HL-60 (cell line): Measurements from ENCODE around the gene CHTF8.

Experiments
- CTCF ChIP-seq: IDR thresholded peaks from one replicate; pipeline ENCODE4 v1.5.1; 2011; ENCODE audit warnings: low read length, control low read depth, inconsistent platforms; ENCODE audit not compliant: insufficient read depth
- GABPA ChIP-seq: IDR thresholded peaks from 2 replicates; pipeline ENCODE4 v1.6.1; 2012; ENCODE audit warnings: low read depth
- POLR2AphosphoS5 ChIP-seq: IDR thresholded peaks from 2 replicates; pipeline ENCODE4 v1.6.1; 2012; ENCODE audit warnings: low read depth
- REST ChIP-seq: IDR thresholded peaks from 2 replicates; pipeline ENCODE4 v1.6.1; 2012; ENCODE audit warnings: low read depth; ENCODE audit not compliant: insufficient replicate concordance
- SPI1 ChIP-seq: IDR thresholded peaks from 2 replicates; pipeline ENCODE4 v1.6.1; 2012; ENCODE audit warnings: low read depth, mild to moderate bottlenecking, borderline replicate concordance

GRCh38 chr16:69110406-69110805 is 22.0 kb downstream of the CHTF8 start:
- TF ChIP-seq POLR2AphosphoS5 (no peak), CTCF (no peak), REST (no peak), GABPA (no peak), SPI1 (no peak)
